PC-9 (cell line): ENCODE results near the gene CAMTA1. TPM values are rescaled to one million over a fixed set of nuclear protein-coding genes. Genes with fewer than 3 reads are reported as not detected.

ENCODE experiments used
- BruUV-seq: library from RNA; stranded (reverse); fragments of 400-500 nt; replicated peaks from 2 replicates; lab custom pipeline; 2021; lab: Mats Ljungman, UMichigan
- CTCF ChIA-PET: fragments of 300-600 bp; sonication (Branson Sonifier 250); formaldehyde crosslinking; loops from one replicate; lab custom pipeline; 2022; ENCODE audit warnings: antibody characterized with exemption; lab: Charles Lee
- POLR2A ChIA-PET: fragments of 300-600 bp; sonication (Branson Sonifier 250); formaldehyde crosslinking; loops from one replicate; lab custom pipeline; 2022; ENCODE audit warnings: antibody characterized with exemption; ENCODE audit not compliant: unreplicated experiment; lab: Charles Lee
- DNase-seq, 2 experiments: peaks; one replicate each; pipeline versions ENCODE4 v3.0.0 to v3.0.0-alpha.2; 2015 to 2022; ENCODE audit warnings: mixed read lengths in 1 of 2
- H2AFZ ChIP-seq: fragments of 200-600 bp; sonication (generic); 2 replicates; pipeline ENCODE4 v1.8.1; 2017; ENCODE audit warnings: antibody characterized with exemption
- H3F3A ChIP-seq: fragments of 200-600 bp; sonication (generic); 2 replicates; pipeline ENCODE4 v1.8.1; 2017; ENCODE audit warnings: antibody characterized with exemption, mild to moderate bottlenecking, low read depth; ENCODE audit not compliant: insufficient read depth
- H3K27ac ChIP-seq: fragments of 200-600 bp; sonication (generic); 2 replicates; pipeline ENCODE4 v1.6.1; 2016; ENCODE audit warnings: mixed run types
- H3K27me3 ChIP-seq: fragments of 200-600 bp; sonication (generic); 2 replicates; pipeline ENCODE4 v1.6.1; 2016; ENCODE audit warnings: low read depth, mixed run types; ENCODE audit not compliant: insufficient read depth
- H3K36me3 ChIP-seq: fragments of 200-600 bp; sonication (generic); 2 replicates; pipeline ENCODE4 v1.6.1; 2016; ENCODE audit warnings: low read depth, mixed run types
- H3K4me1 ChIP-seq: fragments of 200-600 bp; sonication (generic); replicated peaks from 2 replicates; pipeline ENCODE4 v1.6.1; 2016; ENCODE audit warnings: mixed run types; ENCODE audit not compliant: insufficient read depth
- H3K4me2 ChIP-seq: fragments of 200-600 bp; sonication (generic); 2 replicates; pipeline ENCODE4 v1.6.1; 2017; ENCODE audit warnings: mixed run types
- H3K4me3 ChIP-seq: fragments of 200-600 bp; sonication (generic); 2 replicates; pipeline ENCODE4 v1.6.1; 2016; ENCODE audit warnings: mixed run types
- H3K79me2 ChIP-seq: fragments of 200-600 bp; sonication (generic); 2 replicates; pipeline ENCODE4 v1.6.1; 2017; ENCODE audit warnings: low read depth, mixed run types
- H3K9me2 ChIP-seq: fragments of 200-600 bp; sonication (generic); 2 replicates; pipeline ENCODE4 v1.8.1; 2017; ENCODE audit warnings: mild to moderate bottlenecking; ENCODE audit not compliant: insufficient read depth
- H3K9me3 ChIP-seq: fragments of 200-600 bp; sonication (generic); 2 replicates; pipeline ENCODE4 v1.8.1; 2016; ENCODE audit warnings: low read depth; ENCODE audit not compliant: insufficient read depth
- H4K20me1 ChIP-seq: fragments of 200-600 bp; sonication (generic); 2 replicates; pipeline ENCODE4 v1.8.1; 2017; ENCODE audit not compliant: insufficient read depth
- CTCF ChIP-seq: fragments of 200-600 bp; sonication (generic); conservative IDR thresholded peaks from 2 replicates; pipeline ENCODE4 v1.6.1; 2017; ENCODE audit warnings: mixed run types, antibody characterized with exemption, mild to moderate bottlenecking, moderate library complexity
- EZH2 ChIP-seq: fragments of 200-600 bp; sonication (generic); IDR thresholded peaks from 2 replicates; pipeline ENCODE4 v1.8.0; 2017; ENCODE audit warnings: antibody characterized with exemption, low read depth
- intact Hi-C: fragments of 100-400 bp; cut with micrococcal nuclease; formaldehyde crosslinking; loops from one replicate; pipeline ENCODE4 v1.10.0; 2022; ENCODE audit not compliant: unreplicated experiment
- total RNA-seq: library from RNA; stranded (reverse); gene quantifications from 2 replicates; pipeline ENCODE4 v1.2.3, GENCODE V29; 2021

The CAMTA1 gene
- total RNA-seq, 1 experiment from 2014 or later, result 72.3 TPM

- no peak overlapping the region for H3K4me2 ChIP-seq
- H3K27ac ChIP-seq, result no peak overlapping the region
- no peaks in the 10 kb centered on the region for H3F3A ChIP-seq
- ChIA-PET CTCF (no interaction called here), POLR2A (no interaction called here)
- H3K9me3 ChIP-seq, result no peaks in the 10 kb centered on the region
- DNase-seq, result no peak
- no peak for TF ChIP-seq CTCF
- H3K79me2 ChIP-seq, result no peaks in the 10 kb centered on the region
- H3K9me2 ChIP-seq, result no peaks in the 10 kb centered on the region
- no TSS peak for BruUV-seq
- H3K36me3 ChIP-seq, result no peaks in the 10 kb centered on the region
- intact Hi-C loops, result no loop called here
- no peak overlapping the region for H2AFZ ChIP-seq
- H4K20me1 ChIP-seq, result no peaks in the 10 kb centered on the region
- no peaks in the 10 kb centered on the region for H3K4me1 ChIP-seq
- peaks cover 17% of the 10 kb centered on the region; the same call in 1 of the 2 replicates for H3K27me3 ChIP-seq
- no peak overlapping the region for H3K4me3 ChIP-seq
These were observed 917.1 kb downstream of the CAMTA1 start for GRCh38 chr1:7702365-7702764.

GRCh38 chr1:7703321-7704213, 918.3 kb downstream of the CAMTA1 start:
- H3K27me3 ChIP-seq, result peaks cover 17% of the 10 kb centered on the region; the same call in 1 of the 2 replicates
- H3K9me3 ChIP-seq, result no peaks in the 10 kb centered on the region
- no peaks in the 10 kb centered on the region for H3F3A ChIP-seq
- no peaks in the 10 kb centered on the region for H3K4me1 ChIP-seq
- CTCF ChIA-PET, result no interaction called here
- no peak overlapping the region for H3K4me2 ChIP-seq
- POLR2A ChIA-PET, result no interaction called here
- H2AFZ ChIP-seq, result no peak overlapping the region
- no peak overlapping the region for H3K4me3 ChIP-seq
- no peaks in the 10 kb centered on the region for H3K79me2 ChIP-seq
- DNase-seq, result no peak
- no peaks in the 10 kb centered on the region for H3K9me2 ChIP-seq
- intact Hi-C loops, result no loop called here
- BruUV-seq, result no TSS peak
- TF ChIP-seq CTCF (no peak), EZH2 (no peak)
- H3K36me3 ChIP-seq, result no peaks in the 10 kb centered on the region
- no peaks in the 10 kb centered on the region for H4K20me1 ChIP-seq
- H3K27ac ChIP-seq, result no peak overlapping the region

- Histone ChIP-seq H3F3A (no peaks in the 10 kb centered on the region), H3K79me2 (no peaks in the 10 kb centered on the region), H2AFZ (no peak overlapping the region), H3K9me2 (no peaks in the 10 kb centered on the region), H3K4me3 (no peak overlapping the region), H4K20me1 (no peaks in the 10 kb centered on the region), H3K36me3 (no peaks in the 10 kb centered on the region), H3K27ac (no peak overlapping the region), H3K27me3 (peaks cover 17% of the 10 kb centered on the region; the same call in 1 of the 2 replicates), H3K4me1 (no peaks in the 10 kb centered on the region), H3K9me3 (no peaks in the 10 kb centered on the region), H3K4me2 (no peak overlapping the region)
- no TSS peak for BruUV-seq
- POLR2A ChIA-PET, result no interaction called here
- DNase-seq, result peak in 1 of 2 experiments; percentile 74
- TF ChIP-seq EZH2 (no peak), CTCF (no peak)
- CTCF ChIA-PET, result interaction anchor here (0.6 kb wide), 1 partner anchor 19 kb away, joined by 3 read pairs; no protein-coding TSS in a partner anchor
- intact Hi-C loops, result no loop called here
These were observed 919.2 kb downstream of the CAMTA1 start for GRCh38 chr1:7704214-7705047.
